Activated CD4-positive, alpha-beta T cell treated with anti-CD3 and anti-CD28 coated beads, Interleukin-2, Interleukin-4, amounts not matched to agents 100 ng/mL and 50 ng/mL, durations not matched to agents 16 hours and 8 hours (primary cell): Measurements from ENCODE around the gene ZNF326.

Experiments
- DNase-seq: peaks from one replicate; pipeline ENCODE4 v3.0.0-alpha.2; 2020; ENCODE audit warnings: low spot score

Gene ZNF326

DNA sequence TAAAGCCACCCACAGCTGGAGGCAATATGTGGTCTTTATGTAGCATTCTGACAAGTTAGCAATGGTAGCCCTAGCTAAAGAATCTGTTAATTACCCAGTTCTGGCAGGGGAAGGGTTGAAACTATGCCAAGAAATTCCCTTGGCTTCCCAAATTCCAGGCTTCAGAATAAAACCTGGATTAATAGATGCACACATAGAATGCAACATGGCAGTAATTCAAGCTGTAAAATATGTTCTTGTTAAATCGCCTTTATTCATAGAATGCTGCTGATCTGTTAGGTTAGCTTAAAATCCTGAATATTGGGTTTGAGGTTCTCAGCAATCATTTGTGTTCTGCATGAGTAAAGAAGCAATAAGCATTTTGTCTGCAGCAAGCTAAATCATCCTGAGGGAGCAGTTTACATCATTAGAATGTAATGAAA, 80.1 kb downstream of the ZNF326 start:
- no peak for DNase-seq

DNA sequence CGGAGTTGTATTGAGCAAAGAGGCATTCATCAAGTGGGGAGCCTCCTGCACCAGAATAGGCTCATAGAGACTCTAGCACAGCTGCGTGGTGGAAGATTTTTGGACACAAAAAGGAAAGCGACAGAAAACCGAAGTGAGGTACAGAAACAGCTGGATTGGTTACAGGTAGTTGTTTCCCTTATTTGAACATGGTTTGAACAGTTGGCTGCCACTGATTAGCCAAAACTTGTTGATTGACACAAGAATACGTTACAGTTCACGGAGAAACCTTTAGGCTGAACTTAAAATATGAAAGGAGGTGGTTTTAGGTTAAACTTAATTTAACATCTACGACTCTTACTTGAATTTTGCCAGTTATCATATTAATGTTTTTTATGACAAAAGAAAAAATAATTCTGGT, 89.1 kb downstream of the ZNF326 start:
- DNase-seq, result no peak
